BJ (cell line): ENCODE results near the gene C19orf38. TPM values are rescaled to one million over a fixed set of nuclear protein-coding genes. Genes with fewer than 3 reads are reported as not detected.
A peak's percentile ranks its signal among the peaks of the same experiment; 100 is the strongest.

ENCODE experiments used
- CTCF ChIA-PET: fragments of 350-600 bp; formaldehyde crosslinking; extraction: SDS; loops from one replicate; lab custom pipeline; 2021; ENCODE audit warnings: antibody characterized with exemption, inconsistent platforms; lab: Yijun Ruan, JAX
- POLR2A ChIA-PET: fragments of 300-600 bp; sonication (Branson Sonifier 250); formaldehyde crosslinking; extraction: SDS; loops from one replicate; lab custom pipeline; 2021; ENCODE audit warnings: antibody characterized with exemption; lab: Charles Lee
- DNase-seq: peaks from one replicate; pipeline ENCODE4 v3.0.0-alpha.2; 2011; ENCODE audit warnings: low read depth
- H3K27me3 ChIP-seq: 2 replicates; pipeline ENCODE4 v1.6.0; 2011; ENCODE audit warnings: low read length; ENCODE audit not compliant: control insufficient read depth, insufficient read depth
- H3K36me3 ChIP-seq: 2 replicates; pipeline ENCODE4 v1.5.1; 2011; ENCODE audit warnings: low read length; ENCODE audit not compliant: control insufficient read depth, insufficient read depth
- H3K4me3 ChIP-seq: 2 replicates; pipeline ENCODE4 v1.5.1; 2011; ENCODE audit warnings: low read depth, mild to moderate bottlenecking, control low read depth, low read length
- CTCF ChIP-seq: IDR thresholded peaks from 2 replicates; pipeline ENCODE4 v1.5.1; 2011; ENCODE audit warnings: low read depth, mild to moderate bottlenecking, control low read depth, inconsistent platforms, low read length, moderate library complexity; ENCODE audit not compliant: insufficient read depth
- polyA plus RNA-seq: library from polyadenylated mRNA; depleted of rRNA; stranded (reverse); fragments of >200 nt; gene quantifications from 2 replicates; pipeline ENCODE4 v1.2.3, GENCODE V29; 2011

The C19orf38 gene
- polyA plus RNA-seq, 1 experiment = 0.26 TPM

GRCh38 chr19:10812196-10812595, 36.0 kb upstream of the C19orf38 start:
- peaks cover 29% of the 10 kb centered on the region for H3K36me3 ChIP-seq
- TF ChIP-seq CTCF = no peak
- CTCF ChIA-PET = interaction anchor here (1.0 to 1.6 kb wide), 2 partner anchors 24 to 95 kb away, joined by 3 read pairs; partner anchors contain the start of gene TMED1
- no peak for DNase-seq
- H3K27me3 ChIP-seq = no peaks in the 10 kb centered on the region
- no peak overlapping the region for H3K4me3 ChIP-seq
- POLR2A ChIA-PET = interaction anchor here (0.7 kb wide), 1 partner anchor 124 kb away, joined by 6 read pairs; no protein-coding TSS in a partner anchor

GRCh38 chr19:10812902-10813404, 35.3 kb upstream of the C19orf38 start:
- H3K36me3 ChIP-seq = peaks cover 29% of the 10 kb centered on the region
- no peaks in the 10 kb centered on the region for H3K27me3 ChIP-seq
- H3K4me3 ChIP-seq = no peak overlapping the region
- CTCF ChIA-PET = interaction anchor here (1.6 kb wide), 1 partner anchor 96 kb away, joined by 3 read pairs; no protein-coding TSS in a partner anchor
- POLR2A ChIA-PET = no interaction called here
- peak; percentile 82 for DNase-seq
- TF ChIP-seq CTCF = 0 out of 2 replicates have a peak, but pooled peaks have one; percentile 14

- ChIA-PET POLR2A (interaction anchor here (0.6 to 0.7 kb wide), 2 partner anchors 45 to 70 kb away, joined by 3 to 4 read pairs; no protein-coding TSS in a partner anchor), CTCF (interaction anchor here (0.8 to 1.2 kb wide), 2 partner anchors 49 to 57 kb away, joined by 3 to 4 read pairs; no protein-coding TSS in a partner anchor)
Measured at GRCh38 chr19:10815007-10815536, 33.1 kb upstream of the C19orf38 start.

GRCh38 chr19:10815969-10816644, 32.1 kb upstream of the C19orf38 start:
- ChIA-PET POLR2A (no interaction called here), CTCF (no interaction called here)
- no peak for DNase-seq

More at GRCh38 chr19:10815007-10815536, 33.1 kb upstream of the C19orf38 start:
- no peak for TF ChIP-seq CTCF
- no peak for DNase-seq
- Histone ChIP-seq H3K27me3 (no peaks in the 10 kb centered on the region), H3K4me3 (peak overlapping the region; percentile 72), H3K36me3 (peaks cover 32% of the 10 kb centered on the region)

More at GRCh38 chr19:10815969-10816644, 32.1 kb upstream of the C19orf38 start:
- no peak for TF ChIP-seq CTCF
- Histone ChIP-seq H3K27me3 (no peaks in the 10 kb centered on the region), H3K36me3 (peaks cover 39% of the 10 kb centered on the region), H3K4me3 (peak overlapping the region; percentile 72)
